MM.1S (cell line): Measurements from ENCODE around the gene USP37.

Experiments
- DNase-seq: peaks from one replicate; pipeline ENCODE4 v3.0.0-alpha.2; 2015
- H2AFZ ChIP-seq: fragments of 300-600 bp; sonication (generic); 2 replicates; pipeline ENCODE4 v1.6.0; 2016; ENCODE audit warnings: antibody characterized with exemption, low read length
- H3F3A ChIP-seq: fragments of 300-600 bp; sonication (generic); 2 replicates; pipeline ENCODE4 v1.6.1; 2016; ENCODE audit warnings: mild to moderate bottlenecking, antibody characterized with exemption, low read length, moderate library complexity, mixed read lengths; ENCODE audit not compliant: insufficient read depth
- H3K27ac ChIP-seq: fragments of 300-600 bp; sonication (generic); 2 replicates; pipeline ENCODE4 v1.5.1; 2016; ENCODE audit warnings: mild to moderate bottlenecking, low read length
- H3K27me3 ChIP-seq: fragments of 300-600 bp; sonication (generic); replicated peaks from 2 replicates; pipeline ENCODE4 v1.6.0; 2016; ENCODE audit warnings: low read length; ENCODE audit not compliant: insufficient read depth
- H3K36me3 ChIP-seq: fragments of 300-600 bp; sonication (generic); replicated peaks from 2 replicates; pipeline ENCODE4 v1.6.1; 2016; ENCODE audit warnings: mild to moderate bottlenecking, low read length, mixed read lengths; ENCODE audit not compliant: insufficient read depth
- H3K4me1 ChIP-seq: fragments of 300-600 bp; sonication (generic); 2 replicates; pipeline ENCODE4 v1.6.1; 2016; ENCODE audit warnings: low read length, mixed read lengths
- H3K4me2 ChIP-seq: fragments of 300-600 bp; sonication (generic); 2 replicates; pipeline ENCODE4 v1.6.0; 2016; ENCODE audit warnings: low read depth, low read length
- H3K4me3 ChIP-seq: fragments of 300-600 bp; sonication (generic); 2 replicates; pipeline ENCODE4 v1.5.1; 2016; ENCODE audit warnings: low read length, mixed read lengths
- H3K79me2 ChIP-seq: fragments of 300-600 bp; sonication (generic); 2 replicates; pipeline ENCODE4 v1.6.1; 2016; ENCODE audit warnings: mixed run types, low read length, mixed read lengths
- H3K9ac ChIP-seq: fragments of 300-600 bp; sonication (generic); 2 replicates; pipeline ENCODE4 v1.6.1; 2016; ENCODE audit warnings: low read length, mixed read lengths
- H3K9me2 ChIP-seq: fragments of 300-600 bp; sonication (generic); replicated peaks from 2 replicates; pipeline ENCODE4 v1.6.1; 2016; ENCODE audit warnings: mild to moderate bottlenecking, low read length, mixed read lengths; ENCODE audit not compliant: insufficient read depth
- H3K9me3 ChIP-seq: fragments of 300-600 bp; sonication (generic); replicated peaks from 2 replicates; pipeline ENCODE4 v1.6.1; 2016; ENCODE audit warnings: mild to moderate bottlenecking, low read length, mixed read lengths; ENCODE audit not compliant: insufficient read depth
- H4K20me1 ChIP-seq: fragments of 300-600 bp; sonication (generic); 2 replicates; pipeline ENCODE4 v1.6.1; 2016; ENCODE audit warnings: mild to moderate bottlenecking, low read length, moderate library complexity, mixed read lengths; ENCODE audit not compliant: insufficient read depth
- EZH2 ChIP-seq: fragments of 300-600 bp; sonication (generic); optimal IDR thresholded peaks from 2 replicates; pipeline ENCODE3; 2017; ENCODE audit warnings: low read depth, mild to moderate bottlenecking, antibody characterized with exemption, low read length, mixed read lengths
- EZH2phosphoT487 ChIP-seq: fragments of 300-600 bp; sonication (generic); IDR thresholded peaks from 2 replicates; pipeline ENCODE4 v1.6.1; 2018; ENCODE audit warnings: antibody characterized with exemption, low read length
- TF ChIP-seq, protein P1 (sequence below): fragments of 300-600 bp; sonication (generic); IDR thresholded peaks from 2 replicates; pipeline ENCODE4 v1.5.1; 2016; ENCODE audit warnings: antibody characterized with exemption, low read length, mixed read lengths

Gene USP37

DNA sequence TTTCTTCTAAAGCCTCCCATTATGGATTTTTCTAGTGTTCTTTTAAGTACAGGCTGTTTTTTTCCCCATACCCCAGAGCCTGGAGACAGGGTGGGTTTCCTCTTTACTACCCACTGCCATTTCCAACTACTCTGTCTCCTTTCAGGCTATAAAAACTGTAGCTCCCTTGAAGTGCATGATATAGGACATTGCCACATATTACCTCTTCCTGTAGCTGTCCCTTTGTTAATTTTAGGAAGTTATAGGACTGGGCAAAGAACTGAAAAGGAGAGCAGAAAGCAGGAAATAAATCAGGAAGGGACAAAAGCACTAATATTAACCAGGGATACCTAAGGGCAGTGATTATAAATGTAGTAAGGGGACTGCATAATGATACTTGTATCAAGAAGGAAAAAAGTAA lies 95.2 kb downstream of the USP37 start:
- H3F3A ChIP-seq: no peaks in the 10 kb centered on the region
- H3K9me2 ChIP-seq: no peaks in the 10 kb centered on the region
- H3K27me3 ChIP-seq: no peaks in the 10 kb centered on the region
- no peak overlapping the region for H3K4me2 ChIP-seq
- H3K9me3 ChIP-seq: no peaks in the 10 kb centered on the region
- no peak for DNase-seq
- H2AFZ ChIP-seq: no peak overlapping the region
- no peak overlapping the region for H3K27ac ChIP-seq
- H3K9ac ChIP-seq: no peak overlapping the region
- no peaks in the 10 kb centered on the region for H4K20me1 ChIP-seq
- H3K4me1 ChIP-seq: no peaks in the 10 kb centered on the region
- no peak overlapping the region for H3K4me3 ChIP-seq
- TF ChIP-seq EZH2phosphoT487 (no peak), EZH2 (no peak)
- TF ChIP-seq, protein P1, sequence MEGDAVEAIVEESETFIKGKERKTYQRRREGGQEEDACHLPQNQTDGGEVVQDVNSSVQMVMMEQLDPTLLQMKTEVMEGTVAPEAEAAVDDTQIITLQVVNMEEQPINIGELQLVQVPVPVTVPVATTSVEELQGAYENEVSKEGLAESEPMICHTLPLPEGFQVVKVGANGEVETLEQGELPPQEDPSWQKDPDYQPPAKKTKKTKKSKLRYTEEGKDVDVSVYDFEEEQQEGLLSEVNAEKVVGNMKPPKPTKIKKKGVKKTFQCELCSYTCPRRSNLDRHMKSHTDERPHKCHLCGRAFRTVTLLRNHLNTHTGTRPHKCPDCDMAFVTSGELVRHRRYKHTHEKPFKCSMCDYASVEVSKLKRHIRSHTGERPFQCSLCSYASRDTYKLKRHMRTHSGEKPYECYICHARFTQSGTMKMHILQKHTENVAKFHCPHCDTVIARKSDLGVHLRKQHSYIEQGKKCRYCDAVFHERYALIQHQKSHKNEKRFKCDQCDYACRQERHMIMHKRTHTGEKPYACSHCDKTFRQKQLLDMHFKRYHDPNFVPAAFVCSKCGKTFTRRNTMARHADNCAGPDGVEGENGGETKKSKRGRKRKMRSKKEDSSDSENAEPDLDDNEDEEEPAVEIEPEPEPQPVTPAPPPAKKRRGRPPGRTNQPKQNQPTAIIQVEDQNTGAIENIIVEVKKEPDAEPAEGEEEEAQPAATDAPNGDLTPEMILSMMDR: no peak
- H3K36me3 ChIP-seq: no peaks in the 10 kb centered on the region; the same call in 1 of the 2 replicates
- no peaks in the 10 kb centered on the region for H3K79me2 ChIP-seq

- Histone ChIP-seq H3K9ac (no peak overlapping the region), H3K4me1 (no peaks in the 10 kb centered on the region), H3K4me3 (no peak overlapping the region), H3K9me3 (no peaks in the 10 kb centered on the region), H3K79me2 (no peaks in the 10 kb centered on the region), H4K20me1 (no peaks in the 10 kb centered on the region), H2AFZ (no peak overlapping the region), H3K36me3 (no peaks in the 10 kb centered on the region; the same call in 1 of the 2 replicates), H3K27me3 (no peaks in the 10 kb centered on the region), H3K4me2 (no peak overlapping the region), H3F3A (no peaks in the 10 kb centered on the region), H3K27ac (no peak overlapping the region), H3K9me2 (no peaks in the 10 kb centered on the region)
- TF ChIP-seq, protein P1: no peak
- no peak for TF ChIP-seq EZH2
- no peak for TF ChIP-seq EZH2phosphoT487
- no peak for DNase-seq
Observed at GRCh38 chr2:218471982-218472381, 96.2 kb downstream of the USP37 start.

DNA sequence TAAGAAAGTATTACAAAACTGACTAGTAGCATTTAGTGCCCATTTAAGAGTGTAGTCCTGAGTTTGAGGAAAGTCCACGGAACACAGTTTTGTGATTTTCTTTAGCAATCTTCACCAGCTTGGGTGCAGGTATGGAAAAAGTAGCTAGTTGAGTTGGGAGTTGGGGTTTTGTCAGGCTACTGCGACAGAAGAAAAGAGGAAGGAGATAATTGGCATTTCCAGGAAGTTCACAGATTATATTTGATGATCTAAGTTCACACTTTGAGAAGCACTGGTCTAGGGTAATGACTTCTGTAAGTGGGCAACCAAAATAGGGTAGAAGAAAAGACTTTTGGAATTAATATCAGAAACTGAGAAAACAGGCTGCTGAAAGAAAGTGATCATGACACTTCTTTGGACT lies 97.1 kb downstream of the USP37 start:
- Histone ChIP-seq H2AFZ (no peak overlapping the region), H3K27me3 (no peaks in the 10 kb centered on the region), H4K20me1 (no peaks in the 10 kb centered on the region), H3K9me3 (no peaks in the 10 kb centered on the region), H3K9me2 (no peaks in the 10 kb centered on the region), H3K79me2 (no peaks in the 10 kb centered on the region), H3K4me1 (no peaks in the 10 kb centered on the region), H3F3A (no peaks in the 10 kb centered on the region), H3K27ac (no peak overlapping the region), H3K9ac (no peak overlapping the region), H3K4me3 (no peak overlapping the region), H3K36me3 (no peaks in the 10 kb centered on the region; the same call in 1 of the 2 replicates), H3K4me2 (no peak overlapping the region)
- TF ChIP-seq EZH2phosphoT487 (no peak), EZH2 (no peak)
- TF ChIP-seq, protein P1: no peak
- no peak for DNase-seq

GRCh38 chr2:218470448-218470847 lies 97.7 kb downstream of the USP37 start:
- Histone ChIP-seq H3K9me2 (no peaks in the 10 kb centered on the region), H3K9me3 (no peaks in the 10 kb centered on the region), H4K20me1 (no peaks in the 10 kb centered on the region), H3K36me3 (no peaks in the 10 kb centered on the region; the same call in 1 of the 2 replicates), H3F3A (no peaks in the 10 kb centered on the region), H3K79me2 (no peaks in the 10 kb centered on the region), H3K27me3 (no peaks in the 10 kb centered on the region), H3K9ac (no peak overlapping the region), H3K4me1 (no peaks in the 10 kb centered on the region), H3K4me2 (no peak overlapping the region), H2AFZ (no peak overlapping the region), H3K27ac (no peak overlapping the region), H3K4me3 (no peak overlapping the region)
- no peak for DNase-seq
- TF ChIP-seq EZH2phosphoT487 (no peak), EZH2 (no peak)
- TF ChIP-seq, protein P1: no peak
